ENCODE results near the gene USP38. TPM values are rescaled to one million over a fixed set of nuclear protein-coding genes. Genes with fewer than 3 reads are reported as not detected.
A peak's percentile ranks its signal among the peaks of the same experiment; 100 is the strongest.

Gene USP38
- polyA plus RNA-seq, 3 donors: 7.3 to 19.3 (median 12.4) TPM

- WGBS (ENCODE audit: insufficient coverage): 8% methylated on average over 4 of the region's 6 CpGs
- H3K4me3 Mint-ChIP-seq: peak overlapping the region; percentile 98 to 99
- peak overlapping the region; percentile 96 for H3K9ac ChIP-seq (ENCODE audit: insufficient read depth, low read length, poor library complexity, severe bottlenecking)
- H4K20me1 ChIP-seq (ENCODE audit: insufficient read depth, low read length): peaks cover 50% of the 10 kb centered on the region
- peak overlapping the region; percentile 73 for H3K4me2 ChIP-seq (replicated peaks; ENCODE audit: extremely low read depth, low read length, poor library complexity, severe bottlenecking)
- H3K36me3 Mint-ChIP-seq: peaks cover 24 to 32% of the 10 kb centered on the region in 2 donors
- H2AFZ ChIP-seq (ENCODE audit: insufficient read depth, low read depth, low read length, poor library complexity, severe bottlenecking): peak overlapping the region; percentile 86
- H3K27me3 ChIP-seq (ENCODE audit: control insufficient read depth in 2 of 2, insufficient read depth in 2 of 2, low read length in 2 of 2): no peaks in the 10 kb centered on the region
- intact Hi-C loops (cut with micrococcal nuclease): loop anchor here (5.0 to 10.0 kb wide), 4 partner anchors 149 to 1961 kb away; partner anchors contain the start of genes GAB1 (in 2 of the 2), SMARCA5 (in 2 of the 2) and ZNF330 (in 1 of the 2)
- peak; percentile 37 to 74 (median 60) for DNase-seq
- peaks cover 15 to 20% of the 10 kb centered on the region in 2 donors for H3K36me3 ChIP-seq (replicated peaks in 1 of 2; ENCODE audit: control insufficient read depth in 1 of 2, insufficient read depth in 2 of 2, low read length in 2 of 2)
- H3K9me3 ChIP-seq (replicated peaks in 1 of 2; ENCODE audit: control insufficient read depth in 1 of 2, insufficient read depth in 1 of 2, low read length in 2 of 2): no peaks in the 10 kb centered on the region
- H3K27ac Mint-ChIP-seq: peak overlapping the region; percentile 93 to 99 (median 95)
- H3K9me3 Mint-ChIP-seq: peaks cover 0 to 1% (median 0%) of the 10 kb centered on the region in 7 donors
- H3K4me1 ChIP-seq (ENCODE audit: control insufficient read depth in 1 of 2, insufficient read depth in 2 of 2, low read length in 2 of 2): peaks cover 37 to 60% of the 10 kb centered on the region in 2 donors
- peak overlapping the region in 1 of 2 donors; percentile 96 for H3K27ac ChIP-seq (ENCODE audit: low read depth in 1 of 2, low read length in 2 of 2)
- TF ChIP-seq CTCF (IDR thresholded peaks at IDR 0.05): no peak
- H3K4me1 Mint-ChIP-seq: peaks cover 53% of the 10 kb centered on the region
- H3K4me3 ChIP-seq (replicated peaks in 1 of 3; ENCODE audit: low read depth in 2 of 3, low read length in 3 of 3): peak overlapping the region; percentile 75 to 89 (median 85)
- H3K27me3 Mint-ChIP-seq (ENCODE audit: low read depth in 3 of 3): peaks cover 0 to 2% (median 0%) of the 10 kb centered on the region in 3 donors
- H3K79me2 ChIP-seq (ENCODE audit: insufficient read depth, low read length): peaks cover 62% of the 10 kb centered on the region
Measured at GRCh38 chr4:143186212-143186611, 1.5 kb downstream of the USP38 start.

GRCh38 chr4:143186649-143187048, 1.9 kb downstream of the USP38 start:
- H3K27me3 ChIP-seq (ENCODE audit: control insufficient read depth in 2 of 2, insufficient read depth in 2 of 2, low read length in 2 of 2): no peaks in the 10 kb centered on the region
- DNase-seq: peak in 2 of 3 donors; percentile 4 to 16
- WGBS (ENCODE audit: insufficient coverage): 0% methylated on average over 3 of the region's 7 CpGs
- H3K9me3 Mint-ChIP-seq: peaks cover 0 to 1% (median 0%) of the 10 kb centered on the region in 7 donors
- peaks cover 52% of the 10 kb centered on the region for H4K20me1 ChIP-seq (ENCODE audit: insufficient read depth, low read length)
- H3K36me3 ChIP-seq (replicated peaks in 1 of 2; ENCODE audit: control insufficient read depth in 1 of 2, insufficient read depth in 2 of 2, low read length in 2 of 2): peaks cover 19 to 25% of the 10 kb centered on the region in 2 donors
- H3K4me3 ChIP-seq (replicated peaks in 1 of 3; ENCODE audit: low read depth in 2 of 3, low read length in 3 of 3): peak overlapping the region; percentile 75 to 89 (median 85)
- peak overlapping the region; percentile 73 for H3K4me2 ChIP-seq (replicated peaks; ENCODE audit: extremely low read depth, low read length, poor library complexity, severe bottlenecking)
- intact Hi-C loops (cut with micrococcal nuclease): loop anchor here (5.0 to 10.0 kb wide), 4 partner anchors 148 to 1962 kb away; partner anchors contain the start of genes GAB1 (in 2 of the 2), SMARCA5 (in 2 of the 2) and ZNF330 (in 1 of the 2)
- peaks cover 66% of the 10 kb centered on the region for H3K79me2 ChIP-seq (ENCODE audit: insufficient read depth, low read length)
- H3K27me3 Mint-ChIP-seq (ENCODE audit: low read depth in 3 of 3): no peaks in the 10 kb centered on the region
- TF ChIP-seq CTCF (IDR thresholded peaks at IDR 0.05): no peak
- peak overlapping the region; percentile 96 for H3K9ac ChIP-seq (ENCODE audit: insufficient read depth, low read length, poor library complexity, severe bottlenecking)
- peak overlapping the region in 1 of 2 donors; percentile 96 for H3K27ac ChIP-seq (ENCODE audit: low read depth in 1 of 2, low read length in 2 of 2)
- H3K9me3 ChIP-seq (replicated peaks in 1 of 2; ENCODE audit: control insufficient read depth in 1 of 2, insufficient read depth in 1 of 2, low read length in 2 of 2): no peaks in the 10 kb centered on the region
- H3K4me1 ChIP-seq (ENCODE audit: control insufficient read depth in 1 of 2, insufficient read depth in 2 of 2, low read length in 2 of 2): peaks cover 37 to 60% of the 10 kb centered on the region in 2 donors
- peak overlapping the region; percentile 98 to 99 for H3K4me3 Mint-ChIP-seq
- H3K27ac Mint-ChIP-seq: peak overlapping the region; percentile 37 to 98 (median 93)
- H2AFZ ChIP-seq (ENCODE audit: insufficient read depth, low read depth, low read length, poor library complexity, severe bottlenecking): peak overlapping the region; percentile 86
- H3K4me1 Mint-ChIP-seq: peaks cover 53% of the 10 kb centered on the region
- H3K36me3 Mint-ChIP-seq: peaks cover 26 to 29% of the 10 kb centered on the region in 2 donors

Data from CD14-positive monocyte (primary cell).